SU-DHL-6 (cell line): ENCODE measurements around the gene NRP2.

Experiments used
- H2AFZ ChIP-seq: fragments of 200-600 bp; sonication (generic); 2 replicates; pipeline ENCODE4 v1.6.1; 2014; ENCODE audit warnings: low read depth, mild to moderate bottlenecking, moderate library complexity, mixed read lengths, antibody characterized with exemption, low read length; ENCODE audit not compliant: severe bottlenecking
- H3F3A ChIP-seq: fragments of 200-600 bp; shearing (Covaris generic); 2 replicates; pipeline ENCODE4 v1.6.0; 2016; ENCODE audit warnings: antibody characterized with exemption, mild to moderate bottlenecking; ENCODE audit not compliant: insufficient read depth
- H3K27ac ChIP-seq: fragments of 200-600 bp; sonication (generic); 2 replicates; pipeline ENCODE4 v1.5.1; 2016; ENCODE audit warnings: low read depth, mild to moderate bottlenecking, low read length, moderate library complexity, mixed read lengths
- H3K27me3 ChIP-seq: fragments of 200-600 bp; sonication (generic), shearing (Covaris generic); 2 replicates; pipeline ENCODE4 v1.6.0; 2014; ENCODE audit warnings: mild to moderate bottlenecking, low read length
- H3K36me3 ChIP-seq: fragments of 200-600 bp; sonication (generic); 2 replicates; pipeline ENCODE4 v1.6.1; 2014; ENCODE audit warnings: mild to moderate bottlenecking, low read length, mixed read lengths
- H3K4me2 ChIP-seq: fragments of 300-600, 200-600 bp; shearing (Covaris generic), sonication (generic); 2 replicates; pipeline ENCODE4 v1.6.0; 2014; ENCODE audit warnings: low read length, low read depth, mild to moderate bottlenecking; ENCODE audit not compliant: poor library complexity, severe bottlenecking
- H3K4me3 ChIP-seq: fragments of 200-600 bp; sonication (generic); 2 replicates; pipeline ENCODE4 v1.5.1; 2014; ENCODE audit warnings: antibody characterized with exemption, low read length, mild to moderate bottlenecking, mixed read lengths; ENCODE audit not compliant: insufficient read depth, poor library complexity, severe bottlenecking
- H3K79me2 ChIP-seq: fragments of 200-600 bp; sonication (generic); 2 replicates; pipeline ENCODE4 v1.6.1; 2014; ENCODE audit warnings: mild to moderate bottlenecking, low read length, moderate library complexity; ENCODE audit not compliant: insufficient read depth
- H3K9ac ChIP-seq: fragments of 200-600 bp; sonication (generic); 2 replicates; pipeline ENCODE4 v1.7.0; 2014; ENCODE audit warnings: mild to moderate bottlenecking, low read length
- H3K9me2 ChIP-seq: fragments of 200-600 bp; sonication (generic); replicated peaks from 2 replicates; pipeline ENCODE4 v1.6.1; 2014; ENCODE audit warnings: low read length; ENCODE audit not compliant: insufficient read depth
- H3K9me3 ChIP-seq: fragments of 200-600 bp; sonication (generic); 2 replicates; pipeline ENCODE4 v1.6.1; 2014; ENCODE audit warnings: low read length, mixed read lengths; ENCODE audit not compliant: insufficient read depth
- H4K20me1 ChIP-seq: fragments of 200-600 bp; sonication (generic); 2 replicates; pipeline ENCODE4 v1.6.1; 2014; ENCODE audit warnings: low read depth, mild to moderate bottlenecking, antibody characterized with exemption, low read length, moderate library complexity, mixed read lengths
- CTCF ChIP-seq: fragments of 200-600 bp; sonication (generic); IDR thresholded peaks from one replicate; pipeline ENCODE4 v1.5.1; 2017; ENCODE audit warnings: antibody characterized with exemption, mild to moderate bottlenecking, low read length, moderate library complexity; ENCODE audit not compliant: insufficient read depth, poor library complexity, severe bottlenecking
- EZH2phosphoT487 ChIP-seq: fragments of 200-600 bp; sonication (generic), shearing (Covaris generic); conservative IDR thresholded peaks from 2 replicates; pipeline ENCODE4 v1.6.1; 2018; ENCODE audit warnings: mild to moderate bottlenecking, antibody characterized with exemption, low read length, moderate library complexity, mixed read lengths

The NRP2 gene

GRCh38 chr2:205768815-205769494 is 86.7 kb downstream of the NRP2 start:
- no peak overlapping the region for H3K27ac ChIP-seq
- H3K4me2 ChIP-seq, result no peak overlapping the region
- no peaks in the 10 kb centered on the region for H3F3A ChIP-seq
- no peaks in the 10 kb centered on the region for H3K79me2 ChIP-seq
- H3K9ac ChIP-seq, result no peak overlapping the region
- no peak for TF ChIP-seq EZH2phosphoT487
- TF ChIP-seq CTCF, result no peak
- no peaks in the 10 kb centered on the region for H3K9me3 ChIP-seq
- H2AFZ ChIP-seq, result no peak overlapping the region
- no peaks in the 10 kb centered on the region for H4K20me1 ChIP-seq
- no peaks in the 10 kb centered on the region for H3K36me3 ChIP-seq
- no peaks in the 10 kb centered on the region for H3K27me3 ChIP-seq
- H3K4me3 ChIP-seq, result no peak overlapping the region
- H3K9me2 ChIP-seq, result no peaks in the 10 kb centered on the region

- Histone ChIP-seq H3K36me3 (no peaks in the 10 kb centered on the region), H3K9me2 (no peaks in the 10 kb centered on the region), H3K9ac (no peak overlapping the region), H3K9me3 (no peaks in the 10 kb centered on the region), H3K4me2 (no peak overlapping the region), H2AFZ (no peak overlapping the region), H3K27ac (no peak overlapping the region), H3K4me3 (no peak overlapping the region), H3K27me3 (no peaks in the 10 kb centered on the region), H3K79me2 (no peaks in the 10 kb centered on the region), H4K20me1 (no peaks in the 10 kb centered on the region), H3F3A (no peaks in the 10 kb centered on the region)
- TF ChIP-seq CTCF, result no peak
- TF ChIP-seq EZH2phosphoT487, result no peak
Measured at GRCh38 chr2:205769495-205769850, 87.2 kb downstream of the NRP2 start.

DNA sequence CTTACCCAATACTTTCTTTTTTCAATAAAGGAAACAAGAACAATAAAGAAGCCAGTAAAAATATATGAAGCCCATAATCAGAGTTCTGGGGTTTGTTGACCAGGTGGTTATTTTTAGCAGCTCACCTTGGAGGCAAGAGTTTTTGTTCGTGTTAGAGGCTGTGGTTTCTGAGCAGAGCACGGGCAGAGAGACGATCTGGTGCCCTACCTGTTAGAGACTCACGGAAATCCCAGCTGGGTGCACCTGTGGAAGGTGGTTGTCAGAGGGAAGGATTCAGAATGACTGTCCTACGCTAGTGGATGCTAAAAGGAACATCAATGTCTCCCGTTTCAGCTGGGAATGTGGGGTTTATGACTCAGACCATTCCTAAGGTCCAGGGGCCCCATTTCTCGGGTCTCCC is 87.6 kb downstream of the NRP2 start:
- TF ChIP-seq EZH2phosphoT487 (no peak), CTCF (no peak)
- H3K9ac ChIP-seq, result no peak overlapping the region
- no peak overlapping the region for H3K4me3 ChIP-seq
- H2AFZ ChIP-seq, result no peak overlapping the region
- no peak overlapping the region for H3K27ac ChIP-seq
- H3K4me2 ChIP-seq, result no peak overlapping the region
- no peaks in the 10 kb centered on the region for H4K20me1 ChIP-seq
- no peaks in the 10 kb centered on the region for H3K79me2 ChIP-seq
- H3F3A ChIP-seq, result no peaks in the 10 kb centered on the region
- H3K9me3 ChIP-seq, result no peaks in the 10 kb centered on the region
- no peaks in the 10 kb centered on the region for H3K27me3 ChIP-seq
- H3K36me3 ChIP-seq, result no peaks in the 10 kb centered on the region
- no peaks in the 10 kb centered on the region for H3K9me2 ChIP-seq
